Measurements from ENCODE around the gene CCDC15. TPM values are rescaled to one million over a fixed set of nuclear protein-coding genes. Genes with fewer than 3 reads are reported as not detected.

The CCDC15 gene
- total RNA-seq, 1 experiment from 2014 or later = 2.8 TPM

DNA sequence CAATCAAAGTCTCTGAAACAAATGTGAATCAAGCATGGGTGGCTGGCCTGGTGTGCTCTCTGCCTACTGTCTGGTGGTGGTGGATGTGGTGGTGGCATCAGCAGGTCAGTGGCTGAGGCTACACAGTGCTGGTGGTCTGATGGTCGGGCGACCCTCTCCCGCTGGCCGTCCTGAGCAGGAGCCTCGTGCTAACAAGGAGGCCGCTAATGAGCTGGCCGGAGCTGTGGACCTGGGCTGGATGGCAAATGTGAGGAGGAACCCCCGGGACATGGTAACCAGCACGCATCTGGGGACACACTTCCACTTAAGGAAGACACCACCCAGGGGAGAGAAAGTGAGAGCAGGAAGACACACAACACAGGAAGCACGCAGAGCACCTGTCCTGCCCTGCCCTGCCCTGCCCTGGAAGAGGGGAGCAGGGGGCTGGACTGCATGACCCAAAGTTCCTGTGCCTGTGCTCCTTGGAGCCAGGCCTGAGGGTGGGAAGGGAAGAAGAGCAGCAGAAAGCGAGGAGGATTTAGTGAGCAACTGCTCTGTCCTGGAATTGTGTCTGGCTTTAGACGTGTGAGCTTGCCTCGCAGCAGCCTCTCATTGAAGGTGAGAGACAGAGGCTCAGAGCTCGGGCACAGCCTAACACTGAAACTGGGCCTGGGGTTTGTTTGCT is 132.8 kb downstream of the CCDC15 start:
- Histone ChIP-seq H4K8ac (replicated peaks; ENCODE audit: insufficient read length, low read depth, low read length) (no peak overlapping the region), H3K79me1 (ENCODE audit: insufficient read depth, low read depth, low read length, poor library complexity, severe bottlenecking) (no peaks in the 10 kb centered on the region), H3K27me3 (ENCODE audit: insufficient read depth, low read length) (no peaks in the 10 kb centered on the region), H2BK120ac (ENCODE audit: low read depth, low read length, poor library complexity, severe bottlenecking) (no peak overlapping the region), H3K14ac (ENCODE audit: insufficient read depth, low read length) (no peak overlapping the region; the same call in 1 of the 2 replicates), H3K4me1 (ENCODE audit: insufficient read depth, low read length) (no peaks in the 10 kb centered on the region; the same call in 1 of the 2 replicates), H3T11ph (ENCODE audit: low read length) (no peak overlapping the region), H3K23ac (ENCODE audit: insufficient read length, low read depth, low read length) (no peak overlapping the region), H3K9me3 (ENCODE audit: control insufficient read depth, low read depth, low read length) (no peaks in the 10 kb centered on the region), H2BK15ac (ENCODE audit: low read depth, low read length) (no peak overlapping the region), H3K4me2 (ENCODE audit: insufficient read depth, insufficient read length, low read length) (no peak overlapping the region), H4K5ac (ENCODE audit: insufficient read length, low read depth, low read length) (no peak overlapping the region), H3K56ac (ENCODE audit: insufficient read length, low read depth, low read length) (no peak overlapping the region), H3K79me2 (ENCODE audit: insufficient read depth, low read length) (no peaks in the 10 kb centered on the region), H4K20me1 (ENCODE audit: control insufficient read depth, insufficient read depth, insufficient read length) (no peaks in the 10 kb centered on the region), H2BK12ac (ENCODE audit: insufficient read length, low read depth, low read length) (no peak overlapping the region), H3K9ac (ENCODE audit: extremely low read depth, insufficient read length, low read length) (no peak overlapping the region), H3K23me2 (ENCODE audit: insufficient read length, low read depth, low read length, poor library complexity, severe bottlenecking) (no peaks in the 10 kb centered on the region), H2AFZ (ENCODE audit: low read length) (no peak overlapping the region), H3K4ac (ENCODE audit: low read depth, low read length) (no peak overlapping the region), H2BK20ac (ENCODE audit: low read depth, low read length, poor library complexity, severe bottlenecking) (no peak overlapping the region), H4K91ac (ENCODE audit: insufficient read length, low read depth, low read length) (no peak overlapping the region), H3K18ac (ENCODE audit: insufficient read length, low read depth, low read length) (no peak overlapping the region), H3K27ac (ENCODE audit: insufficient read length, low read depth, low read length) (no peak overlapping the region), H2BK5ac (ENCODE audit: insufficient read length, low read length) (no peak overlapping the region), H2AK5ac (ENCODE audit: insufficient read length, low read length) (no peak overlapping the region)
- Mint-ChIP-seq H3K9me3 (no peaks in the 10 kb centered on the region), H3K4me3 (no peak overlapping the region), H3K36me3 (ENCODE audit: insufficient read depth in 1 of 3, low read depth in 3 of 3) (peaks cover 0 to 6% (median 2%) of the 10 kb centered on the region in 3 experiments; a peak in 3 of 7 replicates), H3K27ac (no peak overlapping the region; a peak in 1 of 7 replicates), H3K4me1 (peaks cover 5% of the 10 kb centered on the region in 2 experiments), H3K27me3 (ENCODE audit: low read depth) (peaks cover 7% of the 10 kb centered on the region)
- TF ChIP-seq, protein P1, sequence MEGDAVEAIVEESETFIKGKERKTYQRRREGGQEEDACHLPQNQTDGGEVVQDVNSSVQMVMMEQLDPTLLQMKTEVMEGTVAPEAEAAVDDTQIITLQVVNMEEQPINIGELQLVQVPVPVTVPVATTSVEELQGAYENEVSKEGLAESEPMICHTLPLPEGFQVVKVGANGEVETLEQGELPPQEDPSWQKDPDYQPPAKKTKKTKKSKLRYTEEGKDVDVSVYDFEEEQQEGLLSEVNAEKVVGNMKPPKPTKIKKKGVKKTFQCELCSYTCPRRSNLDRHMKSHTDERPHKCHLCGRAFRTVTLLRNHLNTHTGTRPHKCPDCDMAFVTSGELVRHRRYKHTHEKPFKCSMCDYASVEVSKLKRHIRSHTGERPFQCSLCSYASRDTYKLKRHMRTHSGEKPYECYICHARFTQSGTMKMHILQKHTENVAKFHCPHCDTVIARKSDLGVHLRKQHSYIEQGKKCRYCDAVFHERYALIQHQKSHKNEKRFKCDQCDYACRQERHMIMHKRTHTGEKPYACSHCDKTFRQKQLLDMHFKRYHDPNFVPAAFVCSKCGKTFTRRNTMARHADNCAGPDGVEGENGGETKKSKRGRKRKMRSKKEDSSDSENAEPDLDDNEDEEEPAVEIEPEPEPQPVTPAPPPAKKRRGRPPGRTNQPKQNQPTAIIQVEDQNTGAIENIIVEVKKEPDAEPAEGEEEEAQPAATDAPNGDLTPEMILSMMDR (conservative IDR thresholded peaks at IDR 0.05) = no peak
- DNase-seq = no peak
- WGBS (ENCODE audit: extremely low coverage, insufficient read length, low lambda C conversion rate) = no CpG with 5 or more reads among the region's 14 CpGs
